Thoracic aorta (tissue), 2 donors: Measurements from ENCODE around the gene MACO1. TPM values are rescaled to one million over a fixed set of nuclear protein-coding genes. Genes with fewer than 3 reads are reported as not detected.

Experiments used
- ATAC-seq: fragments of 150-250 bp; one replicate; pipeline ENCODE4 v1.8.0; 2017; ENCODE audit warnings: low read depth; ENCODE audit not compliant: insufficient number of reproducible peaks, low FRiP score
- DNase-seq: peaks from one replicate; pipeline ENCODE4 v3.0.0-alpha.2; 2020; ENCODE audit warnings: low spot score
- H3K27ac ChIP-seq, 2 donors: fragments of 200-600 bp; sonication (generic); 1 replicate in 1 of 2; 2 replicates in 1 of 2; pipeline ENCODE4 v1.5.1; 2016; ENCODE audit warnings: mild to moderate bottlenecking in 2 of 2, moderate library complexity in 2 of 2
- H3K27me3 ChIP-seq: fragments of 200-600 bp; sonication (generic); replicated peaks from 2 replicates; pipeline ENCODE4 v1.6.0; 2016; ENCODE audit warnings: mild to moderate bottlenecking; ENCODE audit not compliant: insufficient read depth
- H3K36me3 ChIP-seq: fragments of 200-600 bp; sonication (generic); one replicate; pipeline ENCODE4 v1.5.1; 2016
- H3K4me1 ChIP-seq, 2 donors: fragments of 200-600 bp; sonication (generic); 1 replicate in 1 of 2; 2 replicates in 1 of 2; pipeline versions ENCODE4 v1.5.1 to v1.6.0; 2016; ENCODE audit warnings: low read depth in 2 of 2, mild to moderate bottlenecking in 1 of 2; ENCODE audit not compliant: control insufficient read depth in 1 of 2
- H3K4me3 ChIP-seq: fragments of 200-600 bp; sonication (generic); 2 replicates; pipeline ENCODE4 v1.5.1; 2016; ENCODE audit warnings: mild to moderate bottlenecking
- H3K9me3 ChIP-seq: fragments of 200-600 bp; sonication (generic); 2 replicates; pipeline ENCODE4 v1.5.1; 2016
- CTCF ChIP-seq: fragments of 200-600 bp; sonication (generic); IDR thresholded peaks from one replicate; pipeline ENCODE4 v1.5.1; 2019; ENCODE audit warnings: antibody characterized with exemption
- total RNA-seq, 2 donors: library from RNA; depleted of rRNA; stranded (reverse); fragments of >200 nt; gene quantifications; one replicate each; pipeline versions ENCODE4 v1.1.0 to v1.2.3, GENCODE V29; 2016

The MACO1 gene
- total RNA-seq, 2 donors from 2014 or later = 15.2 to 18.8 TPM

GRCh38 chr1:25431955-25432719 lies 1.4 kb downstream of the MACO1 start:
- H3K27ac ChIP-seq = peak overlapping the region; percentile 76 to 88
- peaks cover 26 to 52% of the 10 kb centered on the region in 2 donors for H3K4me1 ChIP-seq
- no peaks in the 10 kb centered on the region for H3K9me3 ChIP-seq
- no peaks in the 10 kb centered on the region for H3K36me3 ChIP-seq
- no peak for TF ChIP-seq CTCF
- H3K4me3 ChIP-seq = peak overlapping the region; percentile 87
- no peaks in the 10 kb centered on the region for H3K27me3 ChIP-seq
- DNase-seq = no peak
- ATAC-seq = no peak

- H3K4me1 ChIP-seq = peaks cover 26 to 55% of the 10 kb centered on the region in 2 donors
- TF ChIP-seq CTCF = no peak
- DNase-seq = no peak
- H3K27me3 ChIP-seq = no peaks in the 10 kb centered on the region
- peak overlapping the region in 1 of 2 donors; percentile 33 for H3K27ac ChIP-seq
- H3K9me3 ChIP-seq = no peaks in the 10 kb centered on the region
- H3K36me3 ChIP-seq = no peaks in the 10 kb centered on the region
- no peak for ATAC-seq
- peak overlapping the region; percentile 87 for H3K4me3 ChIP-seq
Observed at GRCh38 chr1:25432749-25433388, 2.2 kb downstream of the MACO1 start.

- TF ChIP-seq CTCF = no peak
- ATAC-seq (no peak), DNase-seq (no peak)
- Histone ChIP-seq H3K4me3 (peak overlapping the region; percentile 1), H3K4me1 (peaks cover 26 to 55% of the 10 kb centered on the region in 2 donors), H3K27ac (peak overlapping the region in 1 of 2 donors; percentile 33), H3K36me3 (no peaks in the 10 kb centered on the region), H3K9me3 (no peaks in the 10 kb centered on the region), H3K27me3 (no peaks in the 10 kb centered on the region)
Observed at GRCh38 chr1:25433389-25434186, 2.9 kb downstream of the MACO1 start.

GRCh38 chr1:25435397-25436108 lies 4.9 kb downstream of the MACO1 start:
- H3K9me3 ChIP-seq = no peaks in the 10 kb centered on the region
- H3K4me3 ChIP-seq = peak overlapping the region; percentile 21
- ATAC-seq (no peak), DNase-seq (no peak)
- TF ChIP-seq CTCF = no peak
- no peaks in the 10 kb centered on the region for H3K27me3 ChIP-seq
- H3K27ac ChIP-seq = peak overlapping the region; percentile 12 to 28
- H3K36me3 ChIP-seq = no peaks in the 10 kb centered on the region
- peaks cover 26 to 55% of the 10 kb centered on the region in 2 donors for H3K4me1 ChIP-seq
